HG02571 (cell line): ENCODE results near the gene SMOC1.

ENCODE experiments used
- ATAC-seq: cut with Tn5 transposase; IDR thresholded peaks from one replicate; pipeline ENCODE4 v1.9.1; 2021; ENCODE audit warnings: mild to moderate bottlenecking, moderate library complexity; ENCODE audit not compliant: unreplicated experiment

Gene SMOC1

DNA sequence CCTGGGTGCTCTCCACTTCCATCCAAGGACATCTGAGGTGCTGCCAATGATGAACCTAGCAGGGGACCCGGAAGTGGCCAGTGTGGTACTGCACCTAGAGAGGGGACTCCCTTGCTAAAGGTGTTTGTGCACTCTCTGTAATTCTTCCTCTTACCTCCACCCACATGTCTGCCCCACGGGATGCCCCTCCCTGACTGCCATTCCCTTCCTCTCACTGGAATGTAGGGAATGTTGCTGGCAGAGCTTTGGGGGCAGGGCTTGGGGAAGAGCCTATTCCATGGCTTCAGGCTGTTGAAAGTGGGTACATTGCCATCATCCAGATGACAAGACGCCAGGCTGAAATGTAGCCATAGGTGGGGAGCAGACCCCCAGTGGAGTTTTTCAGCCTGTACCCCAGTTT is 153.2 kb downstream of the SMOC1 start:
- no peak for ATAC-seq

- ATAC-seq: no peak
Measured at GRCh38 chr14:70033116-70033515, 153.9 kb downstream of the SMOC1 start.

- no peak for ATAC-seq
Measured at GRCh38 chr14:70033561-70033960, 154.3 kb downstream of the SMOC1 start.

DNA sequence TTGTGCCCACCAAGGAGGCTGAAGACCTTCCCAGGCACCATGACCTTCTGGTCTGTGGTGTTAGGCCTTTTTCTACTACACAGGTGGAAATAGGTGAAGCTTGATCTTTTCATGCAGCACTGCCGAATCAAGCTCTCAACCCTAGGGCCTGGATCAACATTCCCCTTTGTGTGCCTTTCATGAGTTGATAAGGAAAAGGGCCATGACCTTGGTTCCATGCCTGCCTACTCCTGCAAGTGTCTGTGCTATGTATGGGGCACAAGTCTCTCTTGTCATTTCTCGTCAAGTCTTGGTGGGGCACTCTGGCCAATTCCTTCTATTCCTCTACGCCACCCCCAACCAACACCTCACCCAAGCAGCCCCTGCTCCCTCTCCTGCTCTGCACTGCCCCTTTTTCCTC is 155.0 kb downstream of the SMOC1 start:
- no peak for ATAC-seq

- ATAC-seq: no peak
Measured at GRCh38 chr14:70036665-70037064, 157.4 kb downstream of the SMOC1 start.

DNA sequence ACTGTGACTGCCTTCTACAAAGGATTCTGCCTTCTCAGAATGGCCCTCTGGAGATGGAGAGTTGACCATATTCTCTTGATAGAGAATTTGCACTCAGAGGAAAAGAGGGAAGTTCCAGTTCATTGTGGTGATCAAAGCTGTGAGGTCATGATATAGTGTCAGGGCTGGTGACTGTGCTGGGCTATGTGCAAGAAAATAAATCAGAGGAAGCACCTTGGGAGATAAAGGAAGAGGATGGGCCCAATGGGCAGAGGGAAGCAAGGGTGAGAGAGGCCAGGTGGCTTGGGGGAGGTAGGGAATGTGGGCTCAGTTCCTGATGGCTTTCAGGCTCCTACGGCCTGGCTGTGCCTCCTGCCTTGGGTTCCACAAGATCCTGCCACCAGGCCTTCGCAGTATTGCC is 163.8 kb downstream of the SMOC1 start:
- ATAC-seq: no peak

DNA sequence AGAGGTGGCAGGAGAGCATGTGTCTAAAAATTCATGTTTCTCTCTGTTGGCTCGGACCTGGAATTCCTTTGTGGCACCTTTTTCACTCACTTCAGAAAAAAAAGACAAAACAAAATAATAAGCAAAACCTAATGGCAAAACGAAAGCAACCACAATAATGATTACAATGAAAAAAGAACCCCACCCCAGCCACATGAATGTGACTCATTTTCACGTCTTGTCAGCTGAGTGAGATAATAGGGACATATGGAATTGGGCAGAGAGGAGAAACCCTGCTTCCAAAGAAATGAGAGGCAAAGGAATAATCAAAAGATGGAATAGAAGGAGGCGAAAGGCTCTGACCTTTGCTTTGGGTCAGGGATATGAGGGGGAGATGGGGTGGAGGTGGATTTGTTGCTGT is 166.1 kb downstream of the SMOC1 start:
- no peak for ATAC-seq

DNA sequence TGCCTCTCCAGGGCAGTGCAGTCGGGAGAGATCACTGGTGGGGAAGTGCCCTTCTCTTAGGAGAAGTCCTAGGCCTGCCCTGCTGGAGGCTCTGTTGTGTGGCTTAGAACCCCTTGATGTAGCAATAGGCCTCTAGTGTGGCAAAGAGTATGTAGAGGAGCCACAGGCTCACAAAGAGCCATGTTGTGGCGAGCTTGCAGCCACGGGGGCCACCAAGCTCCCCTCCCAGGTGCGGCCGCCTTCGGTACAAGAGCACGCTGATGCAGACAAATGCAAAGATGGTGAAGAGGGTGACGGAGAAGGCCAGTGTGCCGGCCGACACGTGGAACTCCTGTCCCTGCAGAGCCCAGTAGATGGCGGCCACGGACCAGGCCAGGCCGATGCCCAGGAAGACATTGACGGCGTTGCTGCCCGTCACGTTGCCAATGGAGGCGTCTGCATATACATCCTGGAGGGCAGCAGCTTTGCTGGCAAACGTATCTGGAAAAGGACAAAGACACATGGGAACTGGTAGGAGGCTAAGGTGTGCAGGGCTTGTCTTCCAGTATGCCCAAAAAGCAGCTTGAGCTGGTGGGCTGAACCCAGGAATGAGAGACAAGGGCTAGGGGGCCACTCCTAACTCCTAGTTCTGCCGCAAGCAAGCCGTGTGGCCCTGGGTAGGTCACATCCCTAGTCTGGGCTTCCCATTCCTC is 166.8 kb downstream of the SMOC1 start:
- no peak for ATAC-seq

- ATAC-seq: no peak
Measured at GRCh38 chr14:70047598-70048312, 168.5 kb downstream of the SMOC1 start.

DNA sequence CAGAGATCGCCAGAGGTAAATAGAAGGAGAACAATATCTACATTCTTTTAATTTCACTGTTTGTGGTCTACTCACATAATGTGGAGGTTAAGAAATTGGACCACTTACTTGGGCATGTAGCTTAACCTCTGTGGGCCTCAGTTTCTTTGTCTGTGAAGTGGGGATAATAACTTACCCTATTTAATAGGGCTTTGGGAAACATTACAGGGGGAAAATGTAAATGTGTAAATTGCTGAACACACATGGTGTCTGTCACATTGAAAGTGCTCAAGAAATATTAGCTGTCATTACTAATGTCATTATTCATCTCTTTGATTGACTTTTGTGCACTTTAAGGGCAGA is 169.1 kb downstream of the SMOC1 start:
- no peak for ATAC-seq

DNA sequence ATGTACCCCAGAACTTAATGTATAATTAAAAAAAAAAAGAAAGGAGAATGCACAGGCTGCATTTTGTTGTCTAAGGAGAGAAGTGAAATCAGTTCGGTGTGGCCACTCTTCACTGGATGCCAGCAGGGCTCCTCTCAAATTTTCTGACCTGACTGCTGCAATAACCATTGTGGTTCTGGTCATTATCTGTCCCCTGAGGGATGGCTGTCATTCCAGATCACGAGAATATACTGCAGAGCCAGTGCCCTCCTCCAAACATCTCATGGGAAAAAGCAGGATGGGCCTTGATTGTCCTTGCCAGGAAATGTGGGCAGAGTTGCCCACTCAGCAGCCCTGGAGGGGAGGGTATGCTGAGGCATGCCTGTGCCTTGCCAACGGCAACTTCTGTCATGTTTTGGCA is 170.4 kb downstream of the SMOC1 start:
- no peak for ATAC-seq

DNA sequence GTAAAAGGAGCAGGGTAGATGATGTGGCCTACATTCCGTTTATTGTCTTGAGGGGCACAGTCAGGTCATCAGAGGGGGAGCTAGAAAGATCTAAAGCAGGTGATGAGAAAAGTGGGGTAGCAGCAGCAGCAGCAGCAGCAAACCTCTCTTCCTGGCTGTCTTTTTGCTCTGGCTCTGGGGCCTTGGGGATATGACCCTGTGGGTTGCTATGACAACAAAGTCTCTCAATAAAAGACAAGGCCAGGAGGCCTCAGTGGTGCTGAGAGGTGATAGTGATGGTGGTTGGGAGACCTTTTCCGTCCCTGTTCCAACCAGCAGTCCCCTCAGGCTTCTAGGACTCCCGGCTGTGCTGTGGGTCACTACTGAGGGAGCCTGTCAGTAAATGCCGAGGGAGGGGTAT is 170.9 kb downstream of the SMOC1 start:
- no peak for ATAC-seq

- ATAC-seq: no peak
Measured at GRCh38 chr14:70052990-70053389, 173.8 kb downstream of the SMOC1 start.

- no peak for ATAC-seq
Measured at GRCh38 chr14:70057519-70058136, 178.4 kb downstream of the SMOC1 start.

DNA sequence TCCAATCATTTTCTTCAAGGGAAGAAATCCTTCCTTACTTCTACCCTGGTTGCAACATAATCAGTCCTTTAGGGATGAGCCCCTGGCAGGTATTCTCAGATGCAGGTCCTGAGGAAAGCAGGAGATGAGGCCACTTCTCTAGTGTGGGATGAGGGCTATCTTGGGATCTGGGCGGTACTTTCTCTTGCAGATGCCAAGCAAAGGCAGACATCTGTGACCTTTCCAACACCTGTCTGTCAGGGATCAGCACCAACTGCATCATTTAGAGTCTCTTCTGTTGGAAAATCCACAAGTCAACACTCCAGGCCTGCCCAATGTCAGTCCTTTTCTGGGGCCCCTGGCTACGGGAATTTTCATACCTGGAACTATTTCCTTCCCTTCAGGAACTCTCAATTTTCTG is 180.3 kb downstream of the SMOC1 start:
- ATAC-seq: no peak

DNA sequence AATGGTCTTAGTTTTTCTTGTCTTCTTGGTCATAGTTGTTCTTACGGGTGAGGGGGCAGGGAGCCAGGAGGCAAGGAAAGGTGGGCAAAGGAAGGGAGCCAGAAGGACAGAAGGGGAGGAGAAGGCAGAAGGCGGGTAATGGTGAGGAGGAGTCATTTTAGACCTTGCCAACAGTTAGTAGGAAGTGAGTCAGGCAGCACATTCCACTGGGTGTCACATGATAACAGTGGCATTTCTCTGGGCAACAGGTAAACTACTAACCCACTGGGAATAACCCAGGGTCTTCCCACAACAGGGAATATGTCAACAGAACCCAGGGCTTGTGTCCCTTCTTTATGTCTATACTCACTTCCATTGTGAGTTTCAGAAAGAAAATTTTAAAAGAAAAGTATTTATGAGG is 181.9 kb downstream of the SMOC1 start:
- no peak for ATAC-seq

GRCh38 chr14:70064136-70064865 is 185.1 kb downstream of the SMOC1 start:
- ATAC-seq: no peak

DNA sequence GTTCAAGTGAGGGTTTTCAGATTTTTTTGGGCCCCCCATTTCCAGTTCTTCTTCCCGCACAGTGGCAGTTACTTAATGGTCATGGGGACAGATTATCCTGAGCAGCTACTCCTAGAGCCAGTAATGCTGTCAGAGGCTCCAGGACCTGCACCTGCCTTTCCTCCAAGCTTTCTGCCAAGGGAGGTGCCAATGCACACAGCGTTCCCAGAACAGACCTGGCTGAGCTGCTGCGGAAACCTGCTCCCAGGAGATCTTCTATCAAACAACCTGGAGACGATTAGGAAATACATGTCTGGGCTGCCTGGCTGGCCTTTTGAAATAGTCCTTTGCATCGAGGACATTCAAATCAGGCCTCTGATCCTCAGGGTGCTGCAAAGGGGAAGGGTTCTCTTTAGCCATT is 188.6 kb downstream of the SMOC1 start:
- ATAC-seq: no peak

GRCh38 chr14:70069186-70069585 is 190.0 kb downstream of the SMOC1 start:
- ATAC-seq: no peak

DNA sequence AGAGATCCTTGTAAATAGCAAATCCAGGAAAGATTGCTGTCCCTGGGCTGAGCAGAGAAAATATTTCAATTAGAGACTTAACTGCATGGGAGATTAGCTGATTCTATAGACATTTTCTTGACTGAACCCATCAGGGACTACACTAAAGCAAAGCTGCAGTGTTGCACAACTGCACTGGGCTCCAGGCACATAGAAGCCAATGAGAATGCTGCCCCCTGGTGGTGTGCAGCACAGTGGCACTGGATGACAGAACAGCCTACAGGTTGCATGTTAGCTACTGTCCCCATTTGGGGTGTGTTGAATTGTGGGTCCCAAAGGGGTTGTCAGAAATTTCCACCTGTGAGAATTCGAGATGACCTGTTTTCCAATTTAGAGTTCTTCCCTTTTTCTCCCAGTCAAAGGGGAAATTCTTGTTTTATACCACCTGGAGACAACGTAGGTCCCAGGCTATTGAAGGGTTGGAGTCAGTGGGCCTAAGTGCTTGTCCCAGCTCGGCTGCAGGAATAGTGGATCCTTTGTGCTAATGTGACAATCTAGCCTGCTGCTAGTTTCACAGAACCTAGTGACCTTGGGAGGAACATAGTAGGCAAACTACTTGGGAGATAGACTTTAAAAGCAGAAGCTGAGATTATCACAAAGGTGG is 194.8 kb downstream of the SMOC1 start:
- no peak for ATAC-seq

GRCh38 chr14:70077005-70077404 is 197.8 kb downstream of the SMOC1 start:
- no peak for ATAC-seq
